ENCODE data around the gene LRP2BP.

- no peak for TF ChIP-seq CTCF (conservative IDR thresholded peaks at IDR 0.05; ENCODE audit: low read length)
- no peak for TF ChIP-seq EZH2phosphoT487 (IDR thresholded peaks at IDR 0.05; ENCODE audit: borderline replicate concordance, low read depth, low read length)
Observed at GRCh38 chr4:185363251-185363650, 32.5 kb downstream of the LRP2BP start.

Data from OCI-LY7 (cell line).